ENCODE results near the gene SCLT1. TPM values are rescaled to one million over a fixed set of nuclear protein-coding genes. Genes with fewer than 3 reads are reported as not detected.

The SCLT1 gene
- total RNA-seq, 1 experiment from 2014 or later, result 13.3 TPM

DNA sequence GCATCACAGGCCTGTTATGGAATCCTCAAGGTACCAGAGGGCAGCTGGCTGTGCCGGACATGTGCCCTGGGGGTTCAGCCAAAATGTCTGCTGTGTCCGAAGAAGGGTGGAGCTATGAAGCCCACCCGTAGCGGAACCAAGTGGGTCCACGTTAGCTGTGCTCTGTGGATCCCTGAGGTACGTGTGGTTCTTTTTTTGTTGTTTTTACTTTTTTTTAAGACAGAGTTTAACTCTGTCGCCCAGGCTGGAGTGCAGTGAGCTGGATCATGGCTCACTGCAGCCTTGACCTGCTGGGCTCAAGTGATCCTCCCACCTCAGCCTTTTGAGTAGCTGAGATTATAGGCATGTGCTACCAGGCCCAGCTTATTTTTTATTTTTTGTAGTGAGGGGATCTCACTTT is 237.7 kb downstream of the SCLT1 start:
- POLR2A ChIA-PET, result no interaction called here
- intact Hi-C loops (cut with micrococcal nuclease), result no loop called here
- ATAC-seq, result no peak
- Histone ChIP-seq H3K27ac (ENCODE audit: low read depth, low read length) (no peak overlapping the region), H3K4me2 (ENCODE audit: low read length) (no peak overlapping the region), H3K9me2 (ENCODE audit: insufficient read depth) (no peaks in the 10 kb centered on the region), H3K36me3 (ENCODE audit: control insufficient read depth in 1 of 2, insufficient read depth in 2 of 2, low read length in 2 of 2) (peaks cover 0 to 17% of the 10 kb centered on the region in 2 experiments; a peak in 3 of 4 replicates), H3K9me3 (ENCODE audit: control insufficient read depth in 1 of 2, insufficient read depth in 1 of 2, low read depth in 1 of 2, low read length in 2 of 2) (no peaks in the 10 kb centered on the region), H2AFZ (ENCODE audit: low read depth, low read length, poor library complexity, severe bottlenecking) (no peak overlapping the region), H3K4me1 (ENCODE audit: control insufficient read depth in 1 of 2, insufficient read depth in 2 of 2, low read length in 2 of 2) (no peaks in the 10 kb centered on the region), H3K27me3 (ENCODE audit: insufficient read depth, low read length) (no peaks in the 10 kb centered on the region), H3K4me3 (replicated peaks in 1 of 2; ENCODE audit: low read depth in 1 of 2, low read length in 2 of 2) (no peak overlapping the region), H4K20me1 (ENCODE audit: insufficient read depth) (no peaks in the 10 kb centered on the region), H3K79me2 (ENCODE audit: insufficient read depth, low read length) (no peaks in the 10 kb centered on the region), H3K9ac (ENCODE audit: low read length) (no peak overlapping the region)
- DNase-seq (ENCODE audit: low read depth, low spot score), result no peak
- TF ChIP-seq ZFX (IDR thresholded peaks at IDR 0.05) (no peak), TCF7L2 (IDR thresholded peaks at IDR 0.05; ENCODE audit: borderline replicate concordance, extremely low read depth, insufficient read depth, insufficient read length) (no peak), EZH2 (IDR thresholded peaks at IDR 0.05) (no peak), EGR1 (IDR thresholded peaks at IDR 0.05; ENCODE audit: low read depth) (no peak), SRF (IDR thresholded peaks at IDR 0.05; ENCODE audit: low read depth) (no peak), CEBPB (IDR thresholded peaks at IDR 0.05; ENCODE audit: low read depth) (no peak), SP1 (IDR thresholded peaks at IDR 0.05; ENCODE audit: low read depth) (no peak), POLR2AphosphoS5 (IDR thresholded peaks at IDR 0.05; ENCODE audit: low read depth, low read length) (no peak), ELF1 (IDR thresholded peaks at IDR 0.05; ENCODE audit: borderline replicate concordance, low read depth) (no peak), SIN3A (IDR thresholded peaks at IDR 0.05; ENCODE audit: low read depth) (no peak), ZNF274 (IDR thresholded peaks at IDR 0.05; ENCODE audit: low read depth, low read length) (no peak)
- TF ChIP-seq, protein P1, sequence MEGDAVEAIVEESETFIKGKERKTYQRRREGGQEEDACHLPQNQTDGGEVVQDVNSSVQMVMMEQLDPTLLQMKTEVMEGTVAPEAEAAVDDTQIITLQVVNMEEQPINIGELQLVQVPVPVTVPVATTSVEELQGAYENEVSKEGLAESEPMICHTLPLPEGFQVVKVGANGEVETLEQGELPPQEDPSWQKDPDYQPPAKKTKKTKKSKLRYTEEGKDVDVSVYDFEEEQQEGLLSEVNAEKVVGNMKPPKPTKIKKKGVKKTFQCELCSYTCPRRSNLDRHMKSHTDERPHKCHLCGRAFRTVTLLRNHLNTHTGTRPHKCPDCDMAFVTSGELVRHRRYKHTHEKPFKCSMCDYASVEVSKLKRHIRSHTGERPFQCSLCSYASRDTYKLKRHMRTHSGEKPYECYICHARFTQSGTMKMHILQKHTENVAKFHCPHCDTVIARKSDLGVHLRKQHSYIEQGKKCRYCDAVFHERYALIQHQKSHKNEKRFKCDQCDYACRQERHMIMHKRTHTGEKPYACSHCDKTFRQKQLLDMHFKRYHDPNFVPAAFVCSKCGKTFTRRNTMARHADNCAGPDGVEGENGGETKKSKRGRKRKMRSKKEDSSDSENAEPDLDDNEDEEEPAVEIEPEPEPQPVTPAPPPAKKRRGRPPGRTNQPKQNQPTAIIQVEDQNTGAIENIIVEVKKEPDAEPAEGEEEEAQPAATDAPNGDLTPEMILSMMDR (IDR thresholded peaks at IDR 0.05 in 2 of 3, conservative IDR thresholded peaks at IDR 0.05 in 1 of 3; ENCODE audit: borderline replicate concordance in 1 of 3, insufficient read depth in 1 of 3, low read depth in 2 of 3, low read length in 2 of 3), result no peak
- TF ChIP-seq, protein P2, sequence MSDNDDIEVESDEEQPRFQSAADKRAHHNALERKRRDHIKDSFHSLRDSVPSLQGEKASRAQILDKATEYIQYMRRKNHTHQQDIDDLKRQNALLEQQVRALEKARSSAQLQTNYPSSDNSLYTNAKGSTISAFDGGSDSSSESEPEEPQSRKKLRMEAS (IDR thresholded peaks at IDR 0.05), result no peak
- TF ChIP-seq, protein P3, sequence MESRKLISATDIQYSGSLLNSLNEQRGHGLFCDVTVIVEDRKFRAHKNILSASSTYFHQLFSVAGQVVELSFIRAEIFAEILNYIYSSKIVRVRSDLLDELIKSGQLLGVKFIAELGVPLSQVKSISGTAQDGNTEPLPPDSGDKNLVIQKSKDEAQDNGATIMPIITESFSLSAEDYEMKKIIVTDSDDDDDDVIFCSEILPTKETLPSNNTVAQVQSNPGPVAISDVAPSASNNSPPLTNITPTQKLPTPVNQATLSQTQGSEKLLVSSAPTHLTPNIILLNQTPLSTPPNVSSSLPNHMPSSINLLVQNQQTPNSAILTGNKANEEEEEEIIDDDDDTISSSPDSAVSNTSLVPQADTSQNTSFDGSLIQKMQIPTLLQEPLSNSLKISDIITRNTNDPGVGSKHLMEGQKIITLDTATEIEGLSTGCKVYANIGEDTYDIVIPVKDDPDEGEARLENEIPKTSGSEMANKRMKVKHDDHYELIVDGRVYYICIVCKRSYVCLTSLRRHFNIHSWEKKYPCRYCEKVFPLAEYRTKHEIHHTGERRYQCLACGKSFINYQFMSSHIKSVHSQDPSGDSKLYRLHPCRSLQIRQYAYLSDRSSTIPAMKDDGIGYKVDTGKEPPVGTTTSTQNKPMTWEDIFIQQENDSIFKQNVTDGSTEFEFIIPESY (IDR thresholded peaks at IDR 0.05; ENCODE audit: extremely low read depth, insufficient replicate concordance, low read length), result no peak
- TF ChIP-seq, protein P4, sequence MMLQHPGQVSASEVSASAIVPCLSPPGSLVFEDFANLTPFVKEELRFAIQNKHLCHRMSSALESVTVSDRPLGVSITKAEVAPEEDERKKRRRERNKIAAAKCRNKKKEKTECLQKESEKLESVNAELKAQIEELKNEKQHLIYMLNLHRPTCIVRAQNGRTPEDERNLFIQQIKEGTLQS (IDR thresholded peaks at IDR 0.05), result no peak
- TF ChIP-seq, protein P5, sequence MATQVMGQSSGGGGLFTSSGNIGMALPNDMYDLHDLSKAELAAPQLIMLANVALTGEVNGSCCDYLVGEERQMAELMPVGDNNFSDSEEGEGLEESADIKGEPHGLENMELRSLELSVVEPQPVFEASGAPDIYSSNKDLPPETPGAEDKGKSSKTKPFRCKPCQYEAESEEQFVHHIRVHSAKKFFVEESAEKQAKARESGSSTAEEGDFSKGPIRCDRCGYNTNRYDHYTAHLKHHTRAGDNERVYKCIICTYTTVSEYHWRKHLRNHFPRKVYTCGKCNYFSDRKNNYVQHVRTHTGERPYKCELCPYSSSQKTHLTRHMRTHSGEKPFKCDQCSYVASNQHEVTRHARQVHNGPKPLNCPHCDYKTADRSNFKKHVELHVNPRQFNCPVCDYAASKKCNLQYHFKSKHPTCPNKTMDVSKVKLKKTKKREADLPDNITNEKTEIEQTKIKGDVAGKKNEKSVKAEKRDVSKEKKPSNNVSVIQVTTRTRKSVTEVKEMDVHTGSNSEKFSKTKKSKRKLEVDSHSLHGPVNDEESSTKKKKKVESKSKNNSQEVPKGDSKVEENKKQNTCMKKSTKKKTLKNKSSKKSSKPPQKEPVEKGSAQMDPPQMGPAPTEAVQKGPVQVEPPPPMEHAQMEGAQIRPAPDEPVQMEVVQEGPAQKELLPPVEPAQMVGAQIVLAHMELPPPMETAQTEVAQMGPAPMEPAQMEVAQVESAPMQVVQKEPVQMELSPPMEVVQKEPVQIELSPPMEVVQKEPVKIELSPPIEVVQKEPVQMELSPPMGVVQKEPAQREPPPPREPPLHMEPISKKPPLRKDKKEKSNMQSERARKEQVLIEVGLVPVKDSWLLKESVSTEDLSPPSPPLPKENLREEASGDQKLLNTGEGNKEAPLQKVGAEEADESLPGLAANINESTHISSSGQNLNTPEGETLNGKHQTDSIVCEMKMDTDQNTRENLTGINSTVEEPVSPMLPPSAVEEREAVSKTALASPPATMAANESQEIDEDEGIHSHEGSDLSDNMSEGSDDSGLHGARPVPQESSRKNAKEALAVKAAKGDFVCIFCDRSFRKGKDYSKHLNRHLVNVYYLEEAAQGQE (IDR thresholded peaks at IDR 0.05; ENCODE audit: low read depth), result no peak
- BruUV-seq (replicated peaks), result no TSS peak
- RAD21 ChIA-PET (ENCODE audit: low non-redundant PET in 1 of 2, low total read pairs in 2 of 2, uncharacterized antibody in 2 of 2, unreplicated experiment in 2 of 2), result no interaction called here
- CTCF ChIA-PET, result no interaction called here

Data from HCT116 (cell line).